Parathyroid adenoma (tissue), 2 donors: ENCODE data around the gene TSHZ2.

Experiments
- H2AFZ ChIP-seq: fragments of 300-600 bp; sonication (generic); one replicate; pipeline ENCODE4 v1.7.0; 2017; ENCODE audit warnings: antibody characterized with exemption, mild to moderate bottlenecking
- H3K27ac ChIP-seq: fragments of 300-600 bp; sonication (generic); one replicate; pipeline ENCODE4 v1.7.0; 2017
- H3K27me3 ChIP-seq: fragments of 300-600 bp; sonication (generic); one replicate; pipeline ENCODE4 v1.7.0; 2017; ENCODE audit warnings: low read length; ENCODE audit not compliant: control insufficient read depth, insufficient read depth
- H3K36me3 ChIP-seq: fragments of 300-600 bp; sonication (generic); one replicate; pipeline ENCODE4 v1.7.0; 2017; ENCODE audit warnings: low read length; ENCODE audit not compliant: control insufficient read depth, insufficient read depth
- H3K4me1 ChIP-seq: fragments of 300-600 bp; sonication (generic); one replicate; pipeline ENCODE4 v1.7.0; 2017; ENCODE audit warnings: control low read depth
- H3K4me2 ChIP-seq: fragments of 300-600 bp; sonication (generic); one replicate; pipeline ENCODE4 v1.7.0; 2017; ENCODE audit warnings: low read length
- H3K4me3 ChIP-seq: fragments of 300-600 bp; sonication (generic); one replicate; pipeline ENCODE4 v1.7.0; 2017; ENCODE audit warnings: low read depth, low read length
- H3K79me2 ChIP-seq: fragments of 300-600 bp; sonication (generic); one replicate; pipeline ENCODE4 v1.7.0; 2017; ENCODE audit warnings: control low read depth
- H3K9ac ChIP-seq: fragments of 300-600 bp; sonication (generic); one replicate; pipeline ENCODE4 v1.7.0; 2017; ENCODE audit warnings: mild to moderate bottlenecking
- H3K9me3 ChIP-seq: fragments of 300-600 bp; sonication (generic); one replicate; pipeline ENCODE4 v1.7.0; 2017; ENCODE audit warnings: low read length; ENCODE audit not compliant: control insufficient read depth
- TF ChIP-seq, protein P1 (sequence below): fragments of 300-600 bp; sonication (generic); IDR thresholded peaks from one replicate; pipeline ENCODE4 v1.7.0; 2017; ENCODE audit warnings: antibody characterized with exemption, mild to moderate bottlenecking
- donor health status: primary hyperparathyroidism.

Gene TSHZ2

DNA sequence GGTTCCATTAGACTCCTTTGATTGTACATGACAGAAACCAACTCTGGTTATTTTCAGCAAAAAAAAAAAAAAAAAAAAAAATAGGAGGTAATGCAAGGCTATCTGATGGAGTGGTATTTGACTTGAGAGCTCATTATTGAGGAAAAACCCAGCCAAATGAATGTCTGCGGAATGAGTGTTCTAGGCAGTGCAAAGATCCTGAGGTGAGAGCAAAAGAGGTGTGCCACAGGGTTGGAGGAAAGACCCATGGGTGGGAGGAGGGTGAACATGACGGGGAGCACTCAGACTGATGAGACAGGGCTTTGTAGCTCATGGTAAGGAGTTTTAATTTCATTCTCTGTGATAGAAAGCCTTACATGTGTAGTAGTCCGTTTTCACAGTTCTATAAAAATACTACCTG is 188.9 kb downstream of the TSHZ2 start:
- Histone ChIP-seq H3K4me2 (no peak overlapping the region), H3K9me3 (no peaks in the 10 kb centered on the region), H3K4me1 (peaks cover 6% of the 10 kb centered on the region), H3K27me3 (no peaks in the 10 kb centered on the region), H3K79me2 (no peaks in the 10 kb centered on the region), H3K27ac (no peak overlapping the region), H3K9ac (no peak overlapping the region), H2AFZ (no peak overlapping the region), H3K4me3 (no peak overlapping the region), H3K36me3 (no peaks in the 10 kb centered on the region)
- TF ChIP-seq, protein P1, sequence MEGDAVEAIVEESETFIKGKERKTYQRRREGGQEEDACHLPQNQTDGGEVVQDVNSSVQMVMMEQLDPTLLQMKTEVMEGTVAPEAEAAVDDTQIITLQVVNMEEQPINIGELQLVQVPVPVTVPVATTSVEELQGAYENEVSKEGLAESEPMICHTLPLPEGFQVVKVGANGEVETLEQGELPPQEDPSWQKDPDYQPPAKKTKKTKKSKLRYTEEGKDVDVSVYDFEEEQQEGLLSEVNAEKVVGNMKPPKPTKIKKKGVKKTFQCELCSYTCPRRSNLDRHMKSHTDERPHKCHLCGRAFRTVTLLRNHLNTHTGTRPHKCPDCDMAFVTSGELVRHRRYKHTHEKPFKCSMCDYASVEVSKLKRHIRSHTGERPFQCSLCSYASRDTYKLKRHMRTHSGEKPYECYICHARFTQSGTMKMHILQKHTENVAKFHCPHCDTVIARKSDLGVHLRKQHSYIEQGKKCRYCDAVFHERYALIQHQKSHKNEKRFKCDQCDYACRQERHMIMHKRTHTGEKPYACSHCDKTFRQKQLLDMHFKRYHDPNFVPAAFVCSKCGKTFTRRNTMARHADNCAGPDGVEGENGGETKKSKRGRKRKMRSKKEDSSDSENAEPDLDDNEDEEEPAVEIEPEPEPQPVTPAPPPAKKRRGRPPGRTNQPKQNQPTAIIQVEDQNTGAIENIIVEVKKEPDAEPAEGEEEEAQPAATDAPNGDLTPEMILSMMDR = no peak

DNA sequence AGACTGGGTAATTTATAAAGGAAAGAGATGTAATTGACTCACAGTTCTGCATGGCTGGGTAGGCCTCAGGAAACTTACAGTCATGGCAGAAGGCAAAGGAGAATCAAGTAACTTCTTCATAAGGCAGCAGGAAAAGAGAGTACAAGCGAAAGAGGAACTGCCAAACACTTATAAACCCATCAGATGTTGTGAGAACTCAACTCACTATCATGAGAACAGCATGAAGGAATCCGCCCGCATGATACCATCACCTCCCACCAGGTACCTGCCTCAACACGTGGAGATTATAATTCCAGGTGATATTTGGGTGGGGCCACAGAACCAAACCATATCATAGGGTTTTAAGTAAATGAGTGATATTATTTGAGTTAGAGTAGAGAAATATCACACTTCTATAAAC is 189.3 kb downstream of the TSHZ2 start:
- no peak overlapping the region for H2AFZ ChIP-seq
- H3K4me1 ChIP-seq = peaks cover 6% of the 10 kb centered on the region
- no peaks in the 10 kb centered on the region for H3K27me3 ChIP-seq
- peak overlapping the region; percentile 48 for H3K27ac ChIP-seq
- H3K9ac ChIP-seq = no peak overlapping the region
- no peaks in the 10 kb centered on the region for H3K9me3 ChIP-seq
- H3K36me3 ChIP-seq = no peaks in the 10 kb centered on the region
- TF ChIP-seq, protein P1 = no peak
- no peak overlapping the region for H3K4me2 ChIP-seq
- H3K4me3 ChIP-seq = no peak overlapping the region
- no peaks in the 10 kb centered on the region for H3K79me2 ChIP-seq

DNA sequence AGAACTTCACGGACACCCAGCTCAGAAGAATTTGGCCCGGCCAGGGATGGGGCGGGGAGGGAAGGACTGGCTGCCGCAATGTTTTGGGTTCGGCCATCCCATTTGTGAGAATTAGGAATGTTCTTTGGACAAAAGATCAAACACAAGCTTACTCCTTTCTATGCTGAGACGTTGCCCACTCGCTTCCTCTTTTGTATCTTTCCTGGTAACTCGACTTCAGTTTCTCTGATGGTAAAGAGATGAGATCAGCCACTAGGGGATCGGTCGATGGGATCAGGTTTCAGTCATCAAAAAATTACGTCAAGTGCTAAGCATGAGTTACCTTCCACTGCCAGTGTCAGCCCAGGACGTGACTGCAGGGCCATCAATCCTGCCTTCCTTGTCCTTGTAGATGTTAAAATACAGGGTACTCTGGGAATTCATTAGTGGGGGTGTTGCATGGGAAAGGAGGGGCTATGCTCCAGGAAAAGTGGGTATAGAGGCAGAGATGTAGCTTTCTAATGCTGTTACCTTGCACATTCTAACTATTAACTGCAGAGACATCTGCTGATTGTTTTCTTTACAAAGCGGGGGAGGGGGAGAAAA is 190.2 kb downstream of the TSHZ2 start:
- Histone ChIP-seq H3K27me3 (no peaks in the 10 kb centered on the region), H3K4me2 (peak overlapping the region; percentile 56), H3K9me3 (no peaks in the 10 kb centered on the region), H3K36me3 (no peaks in the 10 kb centered on the region), H3K4me3 (peak overlapping the region; percentile 36), H3K27ac (peak overlapping the region; percentile 48), H2AFZ (peak overlapping the region; percentile 57), H3K4me1 (peaks cover 6% of the 10 kb centered on the region), H3K79me2 (no peaks in the 10 kb centered on the region), H3K9ac (no peak overlapping the region)
- TF ChIP-seq, protein P1 = peak; percentile 20

DNA sequence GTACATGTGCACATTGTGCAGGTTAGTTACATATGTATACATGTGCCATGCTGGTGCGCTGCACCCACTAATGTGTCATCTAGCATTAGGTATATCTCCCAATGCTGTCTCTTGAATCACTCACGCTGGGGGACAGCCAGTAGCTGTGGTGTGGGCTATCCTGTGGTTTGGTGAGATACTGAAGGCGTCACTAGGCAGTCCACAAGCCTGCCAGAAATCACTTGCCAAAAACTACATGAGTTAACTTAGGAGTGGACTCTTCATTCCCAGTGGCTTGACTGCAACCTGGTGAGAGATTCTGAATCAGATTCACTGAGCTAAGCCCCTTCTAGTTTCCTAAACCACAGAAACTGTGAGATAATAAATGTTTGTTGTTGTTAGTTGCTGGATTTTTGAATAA is 191.3 kb downstream of the TSHZ2 start:
- no peak overlapping the region for H3K4me3 ChIP-seq
- H3K36me3 ChIP-seq = no peaks in the 10 kb centered on the region

More for the DNA sequence above, 191.3 kb downstream of the TSHZ2 start:
- TF ChIP-seq, protein P1 = no peak
- Histone ChIP-seq H3K9me3 (no peaks in the 10 kb centered on the region), H3K9ac (no peak overlapping the region), H3K79me2 (no peaks in the 10 kb centered on the region), H3K4me1 (peaks cover 6% of the 10 kb centered on the region), H3K27me3 (no peaks in the 10 kb centered on the region), H3K4me2 (no peak overlapping the region), H3K27ac (no peak overlapping the region), H2AFZ (no peak overlapping the region)
